Subcutaneous adipose tissue (tissue), 4 donors: ENCODE data around the gene HRK. TPM values are rescaled to one million over a fixed set of nuclear protein-coding genes. Genes with fewer than 3 reads are reported as not detected.

Source experiments
- total RNA-seq, 4 donors: library from RNA; depleted of rRNA; stranded (reverse); fragments of >200 nt; gene quantifications; one replicate each; pipeline ENCODE4 v1.1.0, GENCODE V29; 2016
- TF ChIP-seq, protein P1 (sequence below): fragments of 450-650 bp; IDR thresholded peaks from one replicate; pipeline ENCODE4 v1.5.1; 2016; ENCODE audit warnings: low read depth, mild to moderate bottlenecking, control low read depth, antibody characterized with exemption, moderate library complexity

The HRK gene
- total RNA-seq, 4 donors from 2014 or later: 0.17 to 0.22 TPM; not detected in 2

DNA sequence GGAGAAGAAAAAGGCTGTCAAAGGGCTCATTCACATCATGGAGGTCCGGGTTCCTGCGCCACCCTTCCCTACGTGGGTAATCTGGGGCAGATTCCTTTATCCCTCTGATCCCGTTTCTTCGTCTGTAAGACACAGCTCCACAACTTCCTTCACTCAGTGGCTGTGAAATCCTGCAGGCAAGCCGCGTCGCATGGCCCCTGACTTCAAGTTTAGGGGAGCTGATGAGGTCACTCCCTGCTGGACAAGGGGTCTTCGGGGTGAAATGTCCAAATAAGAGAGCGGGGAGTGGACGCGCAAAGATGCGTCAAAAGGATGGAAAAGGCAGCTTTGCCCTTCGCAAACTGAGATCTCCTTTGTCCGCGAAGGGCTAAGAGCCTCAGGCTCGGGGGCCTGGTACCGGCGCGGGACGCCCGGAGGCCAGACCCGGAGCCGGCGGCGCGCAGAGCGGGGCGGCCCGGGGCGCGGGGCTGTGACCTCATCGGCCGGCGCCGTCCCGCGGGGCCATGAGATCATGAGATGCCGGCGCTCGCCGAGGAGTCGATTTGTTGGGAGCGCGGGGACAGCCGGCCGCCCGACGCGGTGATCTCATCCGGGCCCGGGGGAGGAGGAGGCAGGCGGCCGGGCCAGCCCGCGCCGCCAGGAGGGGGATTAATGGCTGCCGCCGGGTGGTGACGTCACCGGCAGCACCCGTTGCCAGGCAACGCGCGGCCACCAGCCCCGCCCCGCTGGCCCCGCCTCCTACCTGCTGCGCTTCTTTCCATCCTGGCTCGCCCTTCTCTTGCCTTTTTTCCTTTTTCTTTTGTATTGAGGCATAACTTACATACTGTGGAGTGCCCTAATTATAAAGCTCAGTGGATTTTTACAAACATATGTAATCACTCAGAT lies 62.1 kb downstream of the HRK start:
- TF ChIP-seq, protein P1, sequence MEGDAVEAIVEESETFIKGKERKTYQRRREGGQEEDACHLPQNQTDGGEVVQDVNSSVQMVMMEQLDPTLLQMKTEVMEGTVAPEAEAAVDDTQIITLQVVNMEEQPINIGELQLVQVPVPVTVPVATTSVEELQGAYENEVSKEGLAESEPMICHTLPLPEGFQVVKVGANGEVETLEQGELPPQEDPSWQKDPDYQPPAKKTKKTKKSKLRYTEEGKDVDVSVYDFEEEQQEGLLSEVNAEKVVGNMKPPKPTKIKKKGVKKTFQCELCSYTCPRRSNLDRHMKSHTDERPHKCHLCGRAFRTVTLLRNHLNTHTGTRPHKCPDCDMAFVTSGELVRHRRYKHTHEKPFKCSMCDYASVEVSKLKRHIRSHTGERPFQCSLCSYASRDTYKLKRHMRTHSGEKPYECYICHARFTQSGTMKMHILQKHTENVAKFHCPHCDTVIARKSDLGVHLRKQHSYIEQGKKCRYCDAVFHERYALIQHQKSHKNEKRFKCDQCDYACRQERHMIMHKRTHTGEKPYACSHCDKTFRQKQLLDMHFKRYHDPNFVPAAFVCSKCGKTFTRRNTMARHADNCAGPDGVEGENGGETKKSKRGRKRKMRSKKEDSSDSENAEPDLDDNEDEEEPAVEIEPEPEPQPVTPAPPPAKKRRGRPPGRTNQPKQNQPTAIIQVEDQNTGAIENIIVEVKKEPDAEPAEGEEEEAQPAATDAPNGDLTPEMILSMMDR: no peak

DNA sequence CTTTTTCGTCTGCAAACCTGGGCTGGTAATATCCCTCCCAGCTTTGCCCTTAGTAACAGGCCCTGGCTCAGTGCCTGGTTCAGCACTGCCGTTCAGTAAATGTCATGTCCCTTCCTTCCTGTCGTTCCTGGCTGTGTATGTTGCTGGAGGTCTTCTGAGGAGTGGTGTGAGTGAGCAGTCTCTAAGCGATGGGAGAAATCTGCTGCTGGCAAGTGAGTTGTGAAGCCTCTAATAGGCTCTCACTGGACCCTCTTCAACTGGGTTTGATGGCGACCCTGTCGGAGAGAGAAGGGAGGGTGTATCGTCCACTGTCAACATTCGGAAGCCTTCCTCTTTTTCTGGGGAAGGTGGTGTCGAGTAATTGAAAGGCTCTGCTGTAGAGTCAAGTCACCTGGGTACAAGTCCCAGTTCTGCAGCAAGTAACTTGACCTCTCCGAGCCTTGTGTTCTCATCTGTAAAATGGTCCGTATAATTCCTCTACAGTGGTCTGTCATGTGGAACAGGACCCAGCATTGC lies 62.8 kb downstream of the HRK start:
- TF ChIP-seq, protein P1: no peak

DNA sequence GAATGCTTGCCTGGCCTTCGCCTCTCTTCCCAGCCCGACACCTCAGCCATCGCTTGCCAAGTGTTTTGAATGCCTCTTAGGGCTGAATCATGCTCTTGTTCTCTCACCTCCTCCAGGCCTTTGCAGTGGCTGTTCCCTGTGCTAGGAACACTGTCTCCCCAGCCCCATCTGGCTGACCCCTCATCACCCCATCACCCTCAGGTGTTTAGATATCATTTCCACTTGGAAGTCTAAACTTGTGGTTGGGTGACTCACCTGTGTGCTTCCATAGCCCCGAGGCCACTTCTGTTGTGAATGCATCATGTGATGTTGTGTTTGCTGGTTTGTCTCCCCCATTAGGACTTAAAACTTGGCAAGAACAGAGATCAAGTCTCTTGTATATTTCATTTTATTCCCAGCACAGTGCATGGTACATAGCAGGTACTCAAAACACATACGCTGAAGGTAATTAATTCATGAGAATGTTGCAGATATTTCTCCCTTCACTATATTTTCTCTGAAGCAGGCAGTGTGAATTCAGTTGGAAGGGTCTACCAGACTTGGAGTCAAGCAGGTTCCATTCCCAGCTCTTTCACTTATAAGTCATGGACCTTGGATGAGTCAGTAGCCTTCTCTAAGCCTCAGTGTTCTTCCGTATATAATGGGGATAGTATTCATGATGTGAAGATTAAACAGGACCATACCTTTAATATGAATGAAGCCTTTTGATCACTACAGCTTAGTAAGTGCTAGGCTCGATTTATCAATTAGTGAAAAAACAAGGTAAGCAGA lies 67.8 kb downstream of the HRK start:
- TF ChIP-seq, protein P1: no peak

DNA sequence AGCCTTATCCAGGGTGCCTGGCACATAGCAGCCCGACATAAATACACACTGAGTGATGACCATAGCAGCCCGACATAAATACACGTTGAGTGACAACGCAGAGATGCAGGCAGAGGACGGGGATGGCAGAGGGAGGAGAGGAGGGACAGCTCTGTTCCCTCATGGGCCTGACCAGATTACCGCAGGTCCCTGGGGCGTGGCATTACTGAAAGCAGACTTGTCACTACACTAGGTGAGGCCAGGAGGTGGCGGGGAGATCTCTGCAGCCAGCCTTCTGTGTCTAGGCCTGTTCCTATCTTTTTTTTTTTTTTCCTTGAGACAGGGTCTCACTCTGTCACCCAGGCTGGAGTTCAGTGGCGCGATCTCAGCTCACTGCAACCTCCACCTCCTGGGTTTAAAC lies 69.0 kb downstream of the HRK start:
- TF ChIP-seq, protein P1: no peak

DNA sequence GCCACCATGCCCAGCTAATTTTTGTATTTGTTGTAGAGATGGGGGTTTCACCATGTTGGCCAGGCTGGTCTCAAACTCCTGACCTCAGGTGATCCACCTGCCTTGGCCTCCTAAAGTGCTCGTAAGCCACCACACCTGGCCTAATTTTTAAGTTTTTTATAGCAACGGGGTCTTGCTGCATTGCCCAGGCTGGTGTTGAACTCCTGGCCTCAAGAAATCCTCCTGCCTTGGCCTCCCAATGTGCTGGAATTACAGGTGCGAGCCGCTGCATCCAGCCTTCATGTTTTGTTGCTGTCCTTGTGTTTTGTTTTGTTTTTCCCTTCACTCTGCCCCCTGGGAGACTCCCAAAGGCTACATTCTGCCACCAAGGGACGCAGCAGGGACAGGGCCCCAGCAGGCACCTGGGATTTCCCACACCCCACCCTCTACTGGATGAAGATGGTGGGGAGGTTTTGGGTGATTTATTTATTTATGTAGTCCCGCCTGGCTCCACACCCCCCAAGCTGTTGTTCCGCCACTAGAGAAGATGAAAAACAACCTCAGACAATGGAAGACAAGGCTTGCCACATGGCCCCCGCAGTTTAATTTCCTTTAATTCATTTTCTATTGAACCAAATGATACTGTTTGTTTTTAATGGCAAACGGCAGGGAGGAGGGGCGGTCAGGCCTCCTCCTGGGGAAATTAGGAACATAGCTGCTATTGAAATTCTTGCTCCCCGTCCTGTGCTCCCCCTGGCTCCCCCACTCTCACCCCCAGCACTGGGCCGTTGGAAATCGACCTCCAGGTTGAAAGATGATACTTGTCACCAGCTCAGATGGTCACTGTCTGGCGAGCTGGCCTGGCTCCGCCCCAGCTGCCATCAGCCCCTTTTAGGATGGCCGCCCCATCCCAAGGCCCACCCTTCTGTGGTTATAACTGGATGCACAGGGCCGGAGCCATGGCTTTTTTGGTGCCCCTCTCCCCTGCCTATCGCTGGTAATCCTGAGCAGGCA lies 72.8 kb downstream of the HRK start:
- TF ChIP-seq, protein P1: no peak

DNA sequence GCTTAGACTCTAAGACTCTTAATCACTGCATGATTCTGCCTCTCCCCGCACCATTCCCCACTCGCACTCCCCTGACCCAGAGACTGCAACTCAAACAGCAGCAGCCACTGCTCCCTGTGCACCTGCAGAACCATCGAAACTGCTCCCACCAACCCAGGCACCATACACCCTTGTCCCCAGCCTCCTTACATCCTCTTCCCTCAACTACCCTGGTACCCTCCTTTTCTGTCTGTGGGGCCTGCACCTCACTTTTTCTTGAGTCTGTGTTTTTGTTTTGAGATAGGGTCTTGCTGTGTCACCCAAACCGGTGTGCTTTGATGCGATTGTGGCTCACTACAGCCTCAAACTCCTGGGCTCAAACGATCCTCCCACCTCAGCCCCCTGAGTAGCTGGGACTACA lies 73.7 kb downstream of the HRK start:
- TF ChIP-seq, protein P1: no peak
